DMS53 treated with DMSO at 0.1 percent for 48 hours (cell line): ENCODE results near the gene MBD6.

Experiments used
- DNase-seq: peaks from one replicate; lab custom pipeline; 2025; ENCODE audit not compliant: unreplicated experiment; lab: John Stamatoyannopoulos, UW

Gene MBD6, protein sequence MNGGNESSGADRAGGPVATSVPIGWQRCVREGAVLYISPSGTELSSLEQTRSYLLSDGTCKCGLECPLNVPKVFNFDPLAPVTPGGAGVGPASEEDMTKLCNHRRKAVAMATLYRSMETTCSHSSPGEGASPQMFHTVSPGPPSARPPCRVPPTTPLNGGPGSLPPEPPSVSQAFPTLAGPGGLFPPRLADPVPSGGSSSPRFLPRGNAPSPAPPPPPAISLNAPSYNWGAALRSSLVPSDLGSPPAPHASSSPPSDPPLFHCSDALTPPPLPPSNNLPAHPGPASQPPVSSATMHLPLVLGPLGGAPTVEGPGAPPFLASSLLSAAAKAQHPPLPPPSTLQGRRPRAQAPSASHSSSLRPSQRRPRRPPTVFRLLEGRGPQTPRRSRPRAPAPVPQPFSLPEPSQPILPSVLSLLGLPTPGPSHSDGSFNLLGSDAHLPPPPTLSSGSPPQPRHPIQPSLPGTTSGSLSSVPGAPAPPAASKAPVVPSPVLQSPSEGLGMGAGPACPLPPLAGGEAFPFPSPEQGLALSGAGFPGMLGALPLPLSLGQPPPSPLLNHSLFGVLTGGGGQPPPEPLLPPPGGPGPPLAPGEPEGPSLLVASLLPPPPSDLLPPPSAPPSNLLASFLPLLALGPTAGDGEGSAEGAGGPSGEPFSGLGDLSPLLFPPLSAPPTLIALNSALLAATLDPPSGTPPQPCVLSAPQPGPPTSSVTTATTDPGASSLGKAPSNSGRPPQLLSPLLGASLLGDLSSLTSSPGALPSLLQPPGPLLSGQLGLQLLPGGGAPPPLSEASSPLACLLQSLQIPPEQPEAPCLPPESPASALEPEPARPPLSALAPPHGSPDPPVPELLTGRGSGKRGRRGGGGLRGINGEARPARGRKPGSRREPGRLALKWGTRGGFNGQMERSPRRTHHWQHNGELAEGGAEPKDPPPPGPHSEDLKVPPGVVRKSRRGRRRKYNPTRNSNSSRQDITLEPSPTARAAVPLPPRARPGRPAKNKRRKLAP

GRCh38 chr12:57522011-57522886 is at the start of gene MBD6:
Gene MBD6, plus strand, starts transcription at chr12:57522824. Its CDS starts 1,480 bp downstream, at chr12:57524304.
- peak; percentile 95 for DNase-seq

- DNase-seq = no peak
Measured at GRCh38 chr12:57473392-57473791, 49.2 kb upstream of the MBD6 start.

GRCh38 chr12:57473886-57474285 is 48.7 kb upstream of the MBD6 start:
- no peak for DNase-seq

DNA sequence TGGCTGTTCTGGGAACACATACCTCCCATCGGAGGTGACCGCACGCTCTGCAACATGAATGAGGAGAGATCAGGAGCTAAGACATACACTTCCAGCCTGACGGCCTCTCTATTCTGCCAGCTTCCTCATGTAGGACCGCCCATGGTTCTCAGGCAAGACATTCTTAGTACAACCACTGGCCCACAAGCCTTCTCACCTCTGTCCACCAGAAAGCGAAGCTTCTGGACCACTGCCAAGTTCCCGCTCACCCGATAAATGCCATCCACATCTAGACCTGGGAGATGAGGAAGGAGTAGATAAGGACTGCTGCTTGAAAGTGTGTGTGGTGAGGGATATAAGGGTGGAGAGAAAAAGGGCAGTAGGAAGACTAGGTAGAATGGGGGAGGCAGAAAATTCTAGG is 48.2 kb upstream of the MBD6 start:
- no peak for DNase-seq

DNA sequence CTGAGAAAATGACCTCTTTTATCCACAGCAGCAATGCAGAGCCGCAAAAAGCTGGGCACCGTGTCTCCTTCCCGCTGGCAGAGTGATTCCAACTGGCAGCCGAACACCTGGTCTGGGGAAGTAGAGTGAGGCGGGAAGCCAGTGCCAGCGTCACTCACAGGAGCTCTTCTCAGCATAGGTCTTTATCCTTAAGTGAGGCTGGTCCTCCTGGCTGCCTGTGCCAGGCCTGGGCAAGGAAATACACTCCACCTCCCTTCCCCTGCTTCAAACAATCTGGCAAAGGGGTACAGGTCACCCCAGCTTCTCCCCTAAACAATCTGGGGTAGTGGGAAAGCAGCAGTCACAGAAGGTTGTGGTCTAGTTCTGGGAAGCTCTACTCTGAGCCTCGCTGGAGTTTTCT is 47.8 kb upstream of the MBD6 start:
- DNase-seq = no peak

DNA sequence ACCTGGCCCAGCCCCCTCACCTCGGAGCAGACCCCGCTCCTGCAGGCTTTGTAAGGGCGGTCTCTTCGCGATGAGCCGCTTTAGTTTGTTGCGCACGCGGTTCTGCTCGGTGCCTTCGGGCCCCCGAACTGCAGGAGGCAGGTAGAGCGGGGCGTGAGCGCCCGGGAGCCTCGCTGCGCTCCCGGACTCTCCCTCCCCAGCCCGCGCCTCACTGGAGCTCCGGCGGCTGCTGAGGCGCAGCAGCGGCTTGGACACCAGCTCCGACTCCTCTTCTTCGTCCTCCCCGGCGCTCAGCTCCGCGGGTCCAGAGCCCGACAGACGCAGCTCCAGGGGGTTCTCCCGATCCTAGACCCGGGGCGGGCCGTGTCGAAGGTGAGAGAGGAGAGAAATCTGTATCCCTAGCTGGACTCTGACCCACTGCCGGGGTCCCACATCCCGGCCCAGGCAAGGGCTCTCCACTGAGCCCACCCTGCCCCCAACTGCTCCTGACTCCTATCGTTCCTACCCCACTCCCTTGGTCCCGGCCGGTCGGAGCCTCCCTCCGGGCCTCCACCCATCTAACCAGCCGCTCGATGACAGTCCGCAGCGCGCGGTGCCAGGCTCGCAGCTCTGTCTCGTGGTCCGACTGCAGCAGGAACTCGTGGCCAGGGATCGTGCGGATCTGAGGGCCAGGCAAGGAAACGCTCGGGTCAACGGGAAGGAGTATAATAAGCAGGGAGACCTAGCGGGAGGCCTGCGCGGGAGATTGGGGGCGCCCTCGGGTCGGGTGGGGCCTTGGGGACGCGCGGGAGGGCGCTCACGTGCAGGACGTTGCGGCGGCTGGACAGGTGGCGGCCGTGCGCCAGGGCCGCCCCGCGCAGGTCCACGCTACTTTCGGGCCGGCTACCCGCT is 47.1 kb upstream of the MBD6 start:
- DNase-seq = peak; percentile 37

DNA sequence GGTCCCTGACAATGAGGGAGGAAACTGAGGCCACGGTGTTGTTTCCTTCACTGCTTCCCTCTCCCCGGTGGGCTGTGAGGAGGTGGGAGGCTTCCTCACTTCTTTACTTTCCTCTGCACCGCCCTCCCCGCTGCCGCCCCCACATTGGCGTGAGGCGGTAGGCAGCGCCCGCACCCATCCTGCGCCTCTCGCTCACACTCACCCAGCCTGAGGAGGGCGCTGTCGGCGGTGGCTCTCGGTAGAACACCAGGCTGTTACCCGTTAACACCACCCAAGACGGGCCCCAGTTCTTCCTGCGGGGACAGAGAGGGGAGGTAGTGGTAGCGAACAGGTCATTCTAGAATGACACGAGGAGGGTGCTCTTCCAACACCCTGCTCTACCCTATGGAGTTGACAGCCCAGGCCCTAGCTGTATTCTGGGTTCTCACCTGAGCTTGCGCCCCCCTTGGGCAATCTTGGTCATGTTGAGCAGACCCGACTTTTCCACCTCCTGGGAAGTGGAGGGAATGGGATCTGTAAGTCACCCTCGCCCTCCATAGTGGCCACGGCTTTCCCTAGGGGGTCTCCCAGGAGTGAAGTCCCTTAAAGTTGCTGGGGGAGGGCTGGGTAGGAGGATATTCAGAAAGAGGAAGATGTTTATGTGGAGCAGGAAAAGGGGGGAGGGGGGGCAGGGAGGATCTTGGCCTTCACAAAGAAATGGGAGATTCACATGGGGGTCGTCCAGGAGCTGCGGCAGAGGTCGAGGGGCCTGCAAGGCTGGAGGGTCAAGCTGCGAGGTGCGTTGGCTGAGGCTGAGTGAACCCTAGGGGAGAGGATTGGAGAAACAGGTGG is 46.2 kb upstream of the MBD6 start:
- no peak for DNase-seq

DNA sequence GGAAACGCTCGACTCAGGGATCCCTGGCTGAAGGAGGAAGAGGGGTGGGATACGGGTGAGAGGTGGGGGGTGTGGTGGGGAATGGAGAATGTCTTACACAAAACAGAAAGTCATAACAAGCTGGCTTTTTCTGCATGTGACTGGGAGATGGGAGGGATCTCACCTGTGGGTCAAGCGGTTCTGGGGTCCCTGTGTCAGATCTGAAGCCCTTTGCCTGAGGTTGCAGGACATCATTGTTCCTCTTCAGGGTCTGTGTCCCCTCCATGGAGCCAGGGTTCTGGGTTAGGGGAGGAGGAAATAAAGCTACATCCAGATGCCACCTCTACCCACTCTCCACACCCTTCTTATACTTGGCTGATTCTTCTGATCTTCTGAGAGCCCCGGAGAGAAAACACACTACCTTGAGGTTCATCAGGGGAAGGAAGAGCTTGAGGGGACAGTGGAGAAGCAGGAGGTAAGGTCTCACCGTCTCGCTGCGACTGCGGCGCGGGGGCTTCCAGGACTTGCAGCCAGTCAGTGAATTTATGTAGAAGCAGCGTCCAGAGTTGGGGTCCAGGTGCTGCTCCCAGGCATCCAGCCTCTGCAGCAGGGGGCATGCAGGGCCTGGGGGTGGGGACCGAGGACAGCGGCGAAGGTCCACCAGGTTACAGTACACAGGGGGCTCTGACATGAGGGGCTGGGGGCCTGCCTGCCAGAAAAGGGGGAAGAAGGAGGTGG is 45.5 kb upstream of the MBD6 start:
- DNase-seq = no peak

DNA sequence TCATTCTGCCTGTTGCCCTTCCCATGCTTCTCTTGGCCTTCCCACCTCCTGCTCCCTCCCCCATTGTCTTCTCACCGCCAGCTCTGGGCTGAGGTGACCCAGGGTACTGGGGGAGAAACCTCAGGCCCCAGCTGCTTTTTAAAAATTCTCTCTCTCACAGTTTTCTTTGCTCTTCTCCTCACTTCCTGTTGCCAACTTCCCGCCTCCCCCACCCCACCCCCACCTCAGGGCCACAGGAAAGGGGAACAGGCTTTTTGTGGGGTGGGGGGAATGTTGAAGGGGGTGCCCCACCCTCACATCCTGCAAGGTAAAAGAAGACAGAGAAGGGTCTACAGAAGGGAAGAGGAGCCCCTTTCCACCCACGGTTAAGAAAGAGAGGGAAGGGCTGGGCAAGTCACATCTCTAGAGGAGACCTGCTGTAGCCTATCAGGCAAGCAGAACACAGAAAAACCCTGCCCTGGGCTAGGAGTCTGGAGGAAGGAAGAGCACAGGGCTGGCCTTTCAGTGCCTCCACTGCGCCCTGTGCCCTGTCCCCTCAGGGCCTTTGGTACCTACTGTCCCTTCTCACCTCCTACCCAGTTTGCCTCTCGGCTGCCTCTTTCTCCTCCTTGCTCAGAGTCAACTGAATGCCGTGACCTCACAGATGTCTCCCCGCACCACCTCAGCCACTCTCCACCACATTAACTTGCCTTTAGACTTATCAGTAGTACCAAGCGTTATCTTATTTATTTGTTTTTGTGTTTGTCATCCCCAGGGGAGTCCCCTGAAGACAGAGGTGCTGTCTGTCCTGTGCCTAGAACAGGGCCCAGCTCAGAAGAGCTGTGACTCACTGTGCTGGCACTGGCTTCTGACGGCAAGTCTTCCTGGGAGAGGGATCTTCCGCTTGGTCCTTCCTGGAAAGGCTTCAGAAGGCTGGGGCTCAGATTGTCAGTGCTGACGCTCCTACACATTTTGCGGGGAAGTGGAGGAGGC is 44.6 kb upstream of the MBD6 start:
- DNase-seq = no peak

DNA sequence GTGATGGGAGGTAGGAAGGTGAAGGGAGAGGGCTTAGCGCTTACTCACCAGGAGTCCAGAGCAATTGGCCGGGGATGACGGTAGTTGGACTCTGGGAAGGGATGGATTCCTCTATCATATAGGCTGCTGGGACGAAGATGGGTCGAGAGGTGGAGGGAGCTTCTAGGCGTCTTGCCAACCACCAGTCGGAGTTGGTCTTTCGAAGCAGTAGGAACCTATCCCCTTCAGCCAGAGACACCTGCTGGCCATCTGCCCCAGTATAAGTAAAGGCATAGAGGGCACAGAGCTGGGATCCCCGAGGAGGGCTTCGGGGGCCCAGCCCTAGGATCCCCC is 43.6 kb upstream of the MBD6 start:
- no peak for DNase-seq

DNA sequence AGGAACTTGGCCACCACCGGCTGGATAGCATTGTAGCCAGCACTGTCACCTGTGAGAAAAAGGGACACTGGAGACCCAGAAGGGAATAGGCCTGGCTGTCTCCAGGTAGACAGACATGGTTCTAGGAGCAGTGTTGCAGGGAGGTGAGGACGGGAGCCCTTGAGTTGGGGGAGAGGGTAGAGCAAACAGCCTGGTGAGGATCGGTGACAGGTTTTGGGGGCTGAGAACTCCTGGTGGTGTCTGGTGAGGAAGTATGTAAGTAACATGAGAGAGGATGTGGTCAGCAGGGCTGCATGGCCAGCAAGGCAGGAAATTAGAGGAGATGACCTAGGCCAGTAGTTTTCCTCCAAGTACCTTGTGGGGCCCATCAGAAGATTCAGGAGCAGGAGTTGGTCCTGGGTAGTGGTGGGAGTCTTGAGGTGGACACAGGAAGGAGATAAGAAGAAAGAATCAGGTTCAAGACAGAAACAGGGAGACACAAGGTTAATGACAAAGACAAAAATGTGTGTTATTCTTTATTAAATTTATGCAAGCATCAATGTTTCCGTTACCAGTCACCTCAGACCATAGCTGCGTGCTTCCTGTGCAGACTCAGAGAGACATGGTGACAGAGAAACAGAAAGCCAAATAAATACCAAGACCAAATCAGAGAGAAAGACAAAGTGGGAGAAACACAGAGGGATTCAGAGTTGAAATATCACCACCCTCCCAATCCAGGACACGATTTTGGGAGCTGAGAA is 43.1 kb upstream of the MBD6 start, which contains the start of gene ARHGAP9:
Gene ARHGAP9 (minus strand): TSS at position 491 of the 740 bp plus-strand sequence. CDS start 460 bp downstream, at position 31.
- DNase-seq = no peak

- DNase-seq = no peak
Measured at GRCh38 chr12:57481671-57482070, 41.0 kb upstream of the MBD6 start.

GRCh38 chr12:57483466-57483865 is 39.2 kb upstream of the MBD6 start:
- DNase-seq = no peak

DNA sequence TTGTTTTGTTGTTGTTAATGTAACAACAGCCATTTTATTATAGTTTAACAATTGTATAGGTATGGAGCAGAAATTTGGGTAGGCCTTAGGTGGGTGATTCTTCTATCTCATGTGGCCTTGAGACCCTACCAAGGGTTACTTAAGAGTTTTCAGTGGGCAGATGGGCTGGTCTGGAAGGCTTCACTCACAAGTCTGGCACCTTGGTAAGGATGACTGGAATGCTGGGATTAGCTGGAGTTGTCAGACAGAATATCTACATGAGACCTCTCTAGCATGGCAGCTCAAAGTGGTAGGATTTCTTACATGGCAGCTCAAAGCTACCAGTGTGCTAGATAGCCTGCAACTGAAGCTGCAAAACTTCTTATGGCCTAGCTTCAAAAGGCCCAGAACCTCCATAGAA is 36.9 kb upstream of the MBD6 start:
- DNase-seq = no peak

GRCh38 chr12:57487055-57487596 is 35.5 kb upstream of the MBD6 start:
- no peak for DNase-seq
